ENCODE data around the gene CDR2. TPM values are rescaled to one million over a fixed set of nuclear protein-coding genes. Genes with fewer than 3 reads are reported as not detected.

The CDR2 gene
- total and polyA plus RNA-seq, 9 of the 15 experiments (the other 6 are each of a cell fraction or from before 2014, with no cell fraction given), result 4.6 to 30.3 (median 19.9) TPM

DNA sequence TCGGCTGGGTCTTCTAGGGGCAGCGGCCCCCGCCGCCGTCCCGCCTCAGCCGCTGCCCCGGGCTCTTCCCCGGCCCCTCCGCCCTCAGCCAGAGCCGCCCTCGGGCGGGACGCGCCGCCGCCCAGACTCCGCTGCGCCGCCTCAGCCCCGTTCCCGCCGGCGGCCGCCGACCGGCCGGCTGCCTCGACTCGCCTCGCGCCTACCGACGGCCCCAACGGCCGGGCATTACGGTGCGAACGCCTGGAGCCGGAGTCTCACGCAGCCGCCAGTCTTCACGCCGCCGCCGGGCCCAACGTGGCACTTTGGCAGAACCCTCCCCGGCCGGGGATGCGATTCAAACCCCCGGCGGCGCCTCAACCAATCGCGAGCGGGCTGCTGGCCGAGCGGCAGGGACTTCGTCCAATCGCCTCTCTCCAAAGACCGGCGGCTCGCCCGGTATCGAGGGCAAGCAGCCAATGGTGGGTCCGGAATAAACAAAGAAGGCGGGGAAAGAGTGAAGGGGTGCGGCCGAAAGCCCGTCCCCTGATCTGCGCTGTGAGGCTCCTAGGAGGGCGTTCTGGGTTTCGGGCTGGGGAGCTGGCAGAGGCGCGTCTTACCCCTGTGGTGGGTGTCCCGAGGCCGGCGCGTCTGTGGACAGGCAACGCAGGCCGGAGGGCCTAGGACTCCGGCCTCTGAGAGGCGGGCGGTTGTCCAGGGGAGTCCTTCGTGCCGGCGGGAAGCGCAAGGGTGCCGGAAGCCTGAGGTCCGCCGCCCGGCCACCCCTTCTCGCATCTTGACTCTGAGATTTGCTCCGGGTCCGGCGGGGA lies at the start of gene CDR2 (continued):
- TF ChIP-seq ZNF561 (CRISPR knock-in tag; conservative IDR thresholded peaks at IDR 0.05) (no peak), XRCC4 (IDR thresholded peaks at IDR 0.05; ENCODE audit: extremely low read depth, insufficient read depth, insufficient read length) (no peak), MXI1 (IDR thresholded peaks at IDR 0.05; ENCODE audit: low read depth, low read length) (peak; percentile 48; the same call in 1 of the 2 replicates), ZNF408 (CRISPR knock-in tag; IDR thresholded peaks at IDR 0.05; ENCODE audit: low read depth) (no peak), CEBPB (tag; IDR thresholded peaks at IDR 0.05) (no peak), ZNF707 (CRISPR knock-in tag; conservative IDR thresholded peaks at IDR 0.05) (no peak), SIRT6 (IDR thresholded peaks at IDR 0.05; ENCODE audit: low read depth, low read length) (no peak), RBFOX2 (IDR thresholded peaks at IDR 0.05; ENCODE audit: low read depth, low read length) (peak; percentile 95), ZNF583 (CRISPR knock-in tag; IDR thresholded peaks at IDR 0.05) (no peak), KDM2B (CRISPR knock-in tag; IDR thresholded peaks at IDR 0.05) (peak; percentile 19; the same call in 1 of the 2 replicates), SP1 (CRISPR knock-in tag; IDR thresholded peaks at IDR 0.05) (peak; percentile 21; the same call in 1 of the 2 replicates), HDGF (IDR thresholded peaks at IDR 0.05) (no peak), ELF1 (tag; IDR thresholded peaks at IDR 0.05) (no peak), NFYB (IDR thresholded peaks at IDR 0.05; ENCODE audit: extremely low read depth, insufficient read length) (peak; percentile 85), SNRNP70 (optimal IDR thresholded peaks at IDR 0.05; ENCODE audit: low read depth, low read length) (no peak)
- TF ChIP-seq, protein P1, sequence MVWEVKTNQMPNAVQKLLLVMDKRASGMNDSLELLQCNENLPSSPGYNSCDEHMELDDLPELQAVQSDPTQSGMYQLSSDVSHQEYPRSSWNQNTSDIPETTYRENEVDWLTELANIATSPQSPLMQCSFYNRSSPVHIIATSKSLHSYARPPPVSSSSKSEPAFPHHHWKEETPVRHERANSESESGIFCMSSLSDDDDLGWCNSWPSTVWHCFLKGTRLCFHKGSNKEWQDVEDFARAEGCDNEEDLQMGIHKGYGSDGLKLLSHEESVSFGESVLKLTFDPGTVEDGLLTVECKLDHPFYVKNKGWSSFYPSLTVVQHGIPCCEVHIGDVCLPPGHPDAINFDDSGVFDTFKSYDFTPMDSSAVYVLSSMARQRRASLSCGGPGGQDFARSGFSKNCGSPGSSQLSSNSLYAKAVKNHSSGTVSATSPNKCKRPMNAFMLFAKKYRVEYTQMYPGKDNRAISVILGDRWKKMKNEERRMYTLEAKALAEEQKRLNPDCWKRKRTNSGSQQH (CRISPR knock-in tag; IDR thresholded peaks at IDR 0.05), result no peak
- TF ChIP-seq, protein P2, sequence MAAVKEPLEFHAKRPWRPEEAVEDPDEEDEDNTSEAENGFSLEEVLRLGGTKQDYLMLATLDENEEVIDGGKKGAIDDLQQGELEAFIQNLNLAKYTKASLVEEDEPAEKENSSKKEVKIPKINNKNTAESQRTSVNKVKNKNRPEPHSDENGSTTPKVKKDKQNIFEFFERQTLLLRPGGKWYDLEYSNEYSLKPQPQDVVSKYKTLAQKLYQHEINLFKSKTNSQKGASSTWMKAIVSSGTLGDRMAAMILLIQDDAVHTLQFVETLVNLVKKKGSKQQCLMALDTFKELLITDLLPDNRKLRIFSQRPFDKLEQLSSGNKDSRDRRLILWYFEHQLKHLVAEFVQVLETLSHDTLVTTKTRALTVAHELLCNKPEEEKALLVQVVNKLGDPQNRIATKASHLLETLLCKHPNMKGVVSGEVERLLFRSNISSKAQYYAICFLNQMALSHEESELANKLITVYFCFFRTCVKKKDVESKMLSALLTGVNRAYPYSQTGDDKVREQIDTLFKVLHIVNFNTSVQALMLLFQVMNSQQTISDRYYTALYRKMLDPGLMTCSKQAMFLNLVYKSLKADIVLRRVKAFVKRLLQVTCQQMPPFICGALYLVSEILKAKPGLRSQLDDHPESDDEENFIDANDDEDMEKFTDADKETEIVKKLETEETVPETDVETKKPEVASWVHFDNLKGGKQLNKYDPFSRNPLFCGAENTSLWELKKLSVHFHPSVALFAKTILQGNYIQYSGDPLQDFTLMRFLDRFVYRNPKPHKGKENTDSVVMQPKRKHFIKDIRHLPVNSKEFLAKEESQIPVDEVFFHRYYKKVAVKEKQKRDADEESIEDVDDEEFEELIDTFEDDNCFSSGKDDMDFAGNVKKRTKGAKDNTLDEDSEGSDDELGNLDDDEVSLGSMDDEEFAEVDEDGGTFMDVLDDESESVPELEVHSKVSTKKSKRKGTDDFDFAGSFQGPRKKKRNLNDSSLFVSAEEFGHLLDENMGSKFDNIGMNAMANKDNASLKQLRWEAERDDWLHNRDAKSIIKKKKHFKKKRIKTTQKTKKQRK (IDR thresholded peaks at IDR 0.05; ENCODE audit: borderline replicate concordance, low read depth, low read length), result peak; percentile 81; the same call in 1 of the 2 replicates
- TF ChIP-seq, protein P3, sequence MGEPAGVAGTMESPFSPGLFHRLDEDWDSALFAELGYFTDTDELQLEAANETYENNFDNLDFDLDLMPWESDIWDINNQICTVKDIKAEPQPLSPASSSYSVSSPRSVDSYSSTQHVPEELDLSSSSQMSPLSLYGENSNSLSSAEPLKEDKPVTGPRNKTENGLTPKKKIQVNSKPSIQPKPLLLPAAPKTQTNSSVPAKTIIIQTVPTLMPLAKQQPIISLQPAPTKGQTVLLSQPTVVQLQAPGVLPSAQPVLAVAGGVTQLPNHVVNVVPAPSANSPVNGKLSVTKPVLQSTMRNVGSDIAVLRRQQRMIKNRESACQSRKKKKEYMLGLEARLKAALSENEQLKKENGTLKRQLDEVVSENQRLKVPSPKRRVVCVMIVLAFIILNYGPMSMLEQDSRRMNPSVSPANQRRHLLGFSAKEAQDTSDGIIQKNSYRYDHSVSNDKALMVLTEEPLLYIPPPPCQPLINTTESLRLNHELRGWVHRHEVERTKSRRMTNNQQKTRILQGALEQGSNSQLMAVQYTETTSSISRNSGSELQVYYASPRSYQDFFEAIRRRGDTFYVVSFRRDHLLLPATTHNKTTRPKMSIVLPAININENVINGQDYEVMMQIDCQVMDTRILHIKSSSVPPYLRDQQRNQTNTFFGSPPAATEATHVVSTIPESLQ (CRISPR knock-in tag; IDR thresholded peaks at IDR 0.05), result no peak
- TF ChIP-seq, protein P4, sequence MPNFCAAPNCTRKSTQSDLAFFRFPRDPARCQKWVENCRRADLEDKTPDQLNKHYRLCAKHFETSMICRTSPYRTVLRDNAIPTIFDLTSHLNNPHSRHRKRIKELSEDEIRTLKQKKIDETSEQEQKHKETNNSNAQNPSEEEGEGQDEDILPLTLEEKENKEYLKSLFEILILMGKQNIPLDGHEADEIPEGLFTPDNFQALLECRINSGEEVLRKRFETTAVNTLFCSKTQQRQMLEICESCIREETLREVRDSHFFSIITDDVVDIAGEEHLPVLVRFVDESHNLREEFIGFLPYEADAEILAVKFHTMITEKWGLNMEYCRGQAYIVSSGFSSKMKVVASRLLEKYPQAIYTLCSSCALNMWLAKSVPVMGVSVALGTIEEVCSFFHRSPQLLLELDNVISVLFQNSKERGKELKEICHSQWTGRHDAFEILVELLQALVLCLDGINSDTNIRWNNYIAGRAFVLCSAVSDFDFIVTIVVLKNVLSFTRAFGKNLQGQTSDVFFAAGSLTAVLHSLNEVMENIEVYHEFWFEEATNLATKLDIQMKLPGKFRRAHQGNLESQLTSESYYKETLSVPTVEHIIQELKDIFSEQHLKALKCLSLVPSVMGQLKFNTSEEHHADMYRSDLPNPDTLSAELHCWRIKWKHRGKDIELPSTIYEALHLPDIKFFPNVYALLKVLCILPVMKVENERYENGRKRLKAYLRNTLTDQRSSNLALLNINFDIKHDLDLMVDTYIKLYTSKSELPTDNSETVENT (CRISPR knock-in tag; IDR thresholded peaks at IDR 0.05), result peak; percentile 33; the same call in 1 of the 2 replicates
